Activated CD8-positive, alpha-beta memory T cell treated with anti-CD3 and anti-CD28 coated beads for 48 hours (primary cell): Measurements from ENCODE around the gene RSPH10B.
A peak's percentile ranks its signal among the peaks of the same experiment; 100 is the strongest.
"Not testable (repeated sequence)": the region's sequence is repeated elsewhere in the genome, so short reads cannot be mapped to it uniquely, and the experiment has no call there.

Experiments used
- DNase-seq, 3 experiments: peaks; one replicate each; pipeline ENCODE4 v3.0.0-alpha.2; 2020; ENCODE audit warnings: low read depth in 2 of 3, low spot score in 2 of 3

RSPH10B gene

DNA sequence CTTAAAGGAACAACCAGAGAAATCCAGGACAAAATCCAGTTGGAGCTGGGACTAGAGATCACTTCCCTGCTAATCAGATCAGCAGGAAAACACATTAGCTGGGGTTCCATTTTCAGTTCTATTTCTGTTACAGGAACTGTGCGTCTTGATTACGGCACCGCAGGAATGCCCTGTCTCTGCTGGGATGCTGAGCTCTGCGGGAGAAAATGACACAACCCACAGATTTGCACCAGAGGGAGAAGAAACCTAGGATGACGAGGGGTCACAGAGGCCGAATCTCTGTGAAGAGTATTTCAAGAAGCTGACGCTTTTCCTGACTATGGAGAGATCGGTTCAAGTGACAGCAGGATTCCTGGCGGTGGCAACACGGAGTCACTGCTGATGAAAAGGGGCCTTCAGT is 40.2 kb downstream of the RSPH10B start:
- DNase-seq: not testable (repeated sequence)

DNA sequence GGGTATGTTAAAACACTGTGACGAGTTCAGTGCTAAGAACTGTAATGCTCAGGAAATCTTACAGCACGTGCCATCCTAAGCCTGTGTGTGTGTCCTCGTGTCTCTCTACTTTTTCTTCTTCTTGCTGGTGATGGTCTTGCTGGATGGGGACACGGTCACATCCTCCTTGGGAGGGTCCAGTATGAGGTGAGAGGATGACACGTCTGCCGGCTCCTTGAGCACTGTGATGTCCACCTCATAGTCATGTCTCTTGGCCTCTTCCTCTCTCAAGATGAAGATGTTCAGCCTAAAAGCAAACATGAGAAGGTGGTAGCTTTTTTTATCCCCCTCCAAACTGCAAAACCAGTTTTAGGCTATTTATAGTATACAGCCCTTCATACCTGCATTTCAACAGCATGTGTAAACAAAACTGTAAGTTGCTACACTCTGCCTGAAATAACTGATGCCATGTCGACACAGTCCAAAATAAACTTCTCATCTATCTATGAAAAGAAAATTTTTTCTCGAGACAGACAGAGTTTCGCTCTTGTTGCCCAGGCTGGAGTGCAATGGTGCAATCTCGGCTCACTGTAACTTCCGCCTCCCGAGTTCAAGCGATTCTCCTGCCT is 44.1 kb downstream of the RSPH10B start:
- DNase-seq: not testable (repeated sequence)

DNA sequence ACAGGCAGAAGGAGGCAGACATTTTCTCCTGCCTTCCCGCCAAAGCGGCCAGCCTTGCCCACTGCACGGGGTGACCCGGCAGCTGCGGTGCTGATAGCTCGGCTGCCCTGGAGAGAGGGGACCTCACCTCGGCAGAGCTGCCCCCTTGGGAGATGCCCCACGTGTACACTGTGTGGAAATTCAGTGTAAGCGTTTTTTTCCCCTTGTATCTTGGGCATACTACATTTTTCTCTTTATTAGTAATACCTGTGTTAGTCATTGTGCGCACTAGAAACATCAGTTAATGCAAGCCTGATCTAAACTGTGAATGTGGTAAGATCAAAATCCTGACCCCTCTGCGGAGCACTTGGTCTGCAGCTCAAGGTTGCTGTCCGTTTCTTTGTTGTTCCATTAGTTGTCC is 45.9 kb downstream of the RSPH10B start:
- DNase-seq: not testable (repeated sequence)

DNA sequence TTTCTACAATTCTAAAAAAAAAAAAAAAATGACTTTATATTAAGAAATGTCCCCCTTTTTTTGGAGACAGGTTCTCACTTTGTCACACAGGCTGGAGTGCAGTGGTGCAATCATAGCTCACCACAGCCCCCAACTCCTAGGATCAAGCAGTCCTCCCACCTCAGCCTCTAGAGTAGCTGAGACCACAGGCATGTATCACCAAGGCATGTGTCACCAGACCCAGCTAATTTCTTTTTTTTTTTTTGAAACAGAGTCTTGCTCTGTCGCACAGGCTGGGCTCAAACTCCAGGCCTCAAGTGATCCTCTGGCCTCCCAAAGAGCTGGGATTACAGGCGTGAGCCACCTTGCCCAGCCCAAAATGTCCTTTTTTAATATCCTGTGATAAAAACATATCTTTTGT is 46.3 kb downstream of the RSPH10B start:
- not testable (repeated sequence) for DNase-seq

DNA sequence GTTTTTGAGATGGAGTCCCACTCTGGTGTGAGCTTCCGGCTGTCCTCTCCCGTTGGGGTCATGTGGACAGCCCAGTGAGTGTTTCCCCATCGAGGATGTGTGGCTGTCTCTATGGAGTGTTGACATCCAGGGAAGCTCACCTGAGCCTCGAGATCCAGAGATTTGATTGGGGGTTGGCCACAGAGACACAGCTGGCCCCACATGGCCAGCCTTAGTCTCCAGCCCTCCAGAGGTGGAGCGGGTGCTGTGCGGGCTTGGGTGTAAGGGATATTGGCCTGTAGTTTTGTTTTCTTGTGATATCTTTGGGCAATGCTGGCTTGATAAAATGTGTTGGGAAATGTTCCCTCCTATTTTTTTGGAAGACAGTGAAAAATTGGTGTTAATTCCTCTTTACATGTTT is 54.0 kb downstream of the RSPH10B start:
- DNase-seq: not testable (repeated sequence)

DNA sequence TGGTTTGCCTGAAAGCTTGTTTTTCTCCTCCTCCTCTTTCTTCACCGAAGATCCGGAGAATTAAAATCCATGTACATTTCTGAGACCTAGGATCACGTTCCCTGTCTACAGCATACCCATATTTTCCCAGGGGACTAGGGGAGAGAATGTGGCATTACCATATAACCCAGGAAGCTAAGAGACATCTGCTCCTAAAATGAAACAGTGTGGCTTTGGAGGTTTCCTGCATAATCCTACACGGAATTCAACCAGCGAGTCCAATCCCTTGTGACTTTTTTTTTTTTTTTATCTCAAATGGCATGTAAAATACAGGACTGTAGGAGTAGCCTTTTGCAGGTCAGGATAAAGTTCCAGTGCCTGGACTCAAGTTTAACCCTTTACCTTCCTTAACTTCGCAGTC is 61.7 kb downstream of the RSPH10B start:
- DNase-seq: not testable (repeated sequence)

DNA sequence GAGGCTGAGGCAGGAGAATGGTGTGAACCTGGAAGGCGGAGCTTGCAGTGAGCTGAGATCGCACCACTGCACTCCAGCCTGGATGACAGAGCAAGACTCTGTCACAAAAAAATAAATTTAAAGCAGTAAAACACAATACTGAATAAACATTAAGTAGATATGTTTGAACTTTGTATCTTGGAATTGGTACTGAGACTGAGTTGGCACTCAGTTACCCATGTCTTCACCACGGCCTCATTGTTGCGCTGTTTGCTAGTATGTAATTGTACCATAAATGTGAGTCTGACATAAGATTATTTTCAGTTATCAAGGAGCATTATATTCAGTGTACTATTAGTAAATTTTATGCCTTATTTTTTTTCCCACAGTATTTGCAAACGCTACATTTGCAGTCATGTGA is 65.8 kb downstream of the RSPH10B start:
- DNase-seq: not testable (repeated sequence)

DNA sequence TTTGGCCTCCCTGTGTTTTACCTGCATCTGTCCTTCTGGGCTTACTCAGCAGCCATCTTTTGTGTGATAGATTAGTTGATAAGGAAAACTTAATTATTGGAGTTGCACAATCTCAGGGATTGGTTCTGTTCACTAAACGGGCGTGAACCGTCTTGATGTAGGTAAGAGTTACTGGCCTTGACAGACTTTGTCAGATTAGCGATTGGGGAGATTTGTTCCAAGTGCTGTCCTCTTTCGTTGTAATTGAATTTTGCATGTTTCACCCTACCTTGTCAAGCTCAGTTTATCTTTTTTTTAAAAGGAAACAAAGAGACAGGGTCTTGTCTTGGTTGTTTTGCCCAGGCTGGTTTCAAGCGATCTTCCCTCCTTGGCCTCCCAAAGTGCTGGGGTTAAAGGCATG is 67.5 kb downstream of the RSPH10B start:
- not testable (repeated sequence) for DNase-seq

DNA sequence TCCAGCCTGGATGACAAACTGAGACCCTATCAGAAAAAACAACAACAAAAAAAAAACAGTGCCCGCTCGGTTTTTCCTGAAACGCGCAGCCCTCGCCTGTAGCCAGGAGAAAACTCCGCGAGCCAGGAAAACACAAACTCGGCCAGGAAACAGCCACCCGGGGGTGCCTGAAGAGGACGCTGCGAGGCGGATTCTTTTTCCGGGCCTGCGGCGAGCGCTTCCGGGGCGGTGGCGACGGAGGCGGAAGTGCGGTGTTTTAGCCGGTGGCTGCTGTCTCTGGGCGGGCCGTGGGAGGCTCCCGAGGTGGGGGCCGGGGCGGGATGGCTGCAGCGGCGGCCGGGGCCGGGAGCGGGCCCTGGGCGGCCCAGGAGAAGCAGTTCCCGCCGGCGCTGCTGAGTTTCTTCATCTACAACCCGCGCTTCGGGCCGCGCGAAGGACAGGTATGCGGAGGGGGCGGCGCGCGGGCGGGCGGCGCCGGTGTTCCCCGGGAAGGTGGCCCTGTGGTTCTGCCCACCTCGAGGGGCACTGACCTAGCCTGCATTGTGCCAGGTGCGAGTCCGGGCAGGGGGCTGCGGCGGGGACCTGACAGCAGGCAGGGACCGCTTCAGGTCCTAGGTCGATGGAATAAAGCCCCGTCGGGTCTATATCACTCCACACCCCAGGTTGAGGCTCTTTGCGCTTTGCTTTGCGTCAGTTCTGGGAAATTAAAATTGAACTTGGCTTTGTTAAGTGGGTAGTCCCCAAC is 71.8 kb downstream of the RSPH10B start, which contains the start of gene CCZ1:
CCZ1 (plus strand) TSS at position 254 of the 745 bp plus-strand sequence; CDS start at position 321, 67 bp downstream.
- peak; percentile 25 to 70 (median 44) for DNase-seq

DNA sequence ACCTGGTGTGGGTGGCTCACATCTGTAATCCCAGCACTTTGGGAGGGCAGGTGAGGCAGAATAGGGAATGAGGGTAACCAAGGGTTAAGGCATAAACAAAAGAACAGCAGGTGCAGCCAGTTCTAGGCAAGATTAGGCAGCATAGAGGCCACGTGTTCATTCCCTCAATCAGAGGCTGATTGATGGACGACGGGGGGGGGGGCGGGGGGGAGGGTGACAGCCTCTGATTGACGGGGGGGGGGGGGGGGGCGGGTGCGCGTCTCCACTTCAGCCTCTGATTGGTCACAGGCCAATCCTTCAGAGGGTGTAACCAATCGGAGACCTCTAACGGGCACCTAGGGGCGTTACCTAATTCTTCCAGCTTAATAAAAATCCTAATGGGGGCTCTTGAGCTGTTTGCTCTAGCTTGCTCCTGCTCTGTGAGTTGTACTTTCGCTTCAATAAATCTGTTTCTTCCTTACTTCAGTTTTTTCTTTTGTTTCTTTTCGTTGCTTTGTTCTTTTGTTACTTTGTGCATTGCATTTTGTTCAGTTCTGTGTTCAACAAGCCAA is 73.0 kb downstream of the RSPH10B start:
- not testable (repeated sequence) for DNase-seq

DNA sequence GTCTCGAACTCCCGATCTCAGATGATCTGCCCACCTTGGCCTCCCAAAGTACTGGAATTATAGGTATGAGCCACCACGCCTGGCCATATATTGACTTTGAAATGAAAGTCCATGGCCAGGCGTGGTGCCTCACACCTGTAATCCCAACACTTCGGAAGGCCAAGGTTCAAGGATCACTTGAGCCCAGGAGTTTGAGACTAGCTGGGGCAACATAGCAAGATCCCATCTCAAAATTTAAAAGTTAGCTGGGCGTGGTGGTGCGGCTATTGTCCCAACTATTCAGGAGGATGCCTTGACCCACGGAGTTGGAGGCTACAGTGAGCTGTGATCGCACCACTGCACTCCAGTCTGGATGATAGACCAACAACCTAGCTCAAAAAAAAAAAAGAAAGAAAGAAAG is 78.0 kb downstream of the RSPH10B start:
- no peak for DNase-seq

DNA sequence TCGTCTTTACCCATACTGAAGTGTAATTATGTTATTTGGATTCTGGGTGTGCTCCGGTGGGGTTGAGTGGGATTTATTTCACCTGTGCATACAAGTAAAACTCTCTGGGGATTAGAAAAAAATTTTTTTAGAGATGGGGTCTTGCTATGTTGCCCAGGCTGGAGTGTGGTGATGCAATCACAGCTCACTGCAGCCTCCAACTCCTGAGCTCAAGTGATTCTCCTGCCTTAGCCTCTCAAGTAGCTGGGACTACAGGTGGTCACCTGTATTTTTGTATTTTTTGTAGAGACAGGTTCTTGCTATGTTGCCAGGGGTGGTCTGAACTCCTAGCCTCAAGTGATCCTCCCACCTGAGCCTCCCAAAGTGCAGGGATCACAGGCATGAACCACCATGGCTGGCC is 80.2 kb downstream of the RSPH10B start:
- not testable (repeated sequence) for DNase-seq

DNA sequence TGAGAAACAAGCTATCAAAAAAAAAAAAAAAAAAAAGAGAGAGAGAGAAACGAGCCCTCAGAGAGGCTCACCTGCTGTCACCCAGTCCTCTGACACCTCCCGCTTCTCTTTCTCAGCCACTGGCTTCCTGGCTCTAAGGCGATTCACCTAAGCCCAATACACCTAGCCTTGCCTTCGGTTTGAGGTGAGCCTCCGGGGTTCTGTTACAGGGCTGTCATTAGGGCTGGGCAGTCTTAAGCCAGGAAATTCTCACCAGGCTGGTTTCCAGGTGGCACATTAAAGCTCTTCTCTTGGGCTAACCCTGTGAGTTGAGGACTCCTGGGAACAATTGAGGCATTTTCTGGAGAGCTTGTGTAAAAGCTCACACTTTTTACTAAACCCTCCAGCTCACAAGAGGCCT is 82.5 kb downstream of the RSPH10B start:
- DNase-seq: not testable (repeated sequence)

DNA sequence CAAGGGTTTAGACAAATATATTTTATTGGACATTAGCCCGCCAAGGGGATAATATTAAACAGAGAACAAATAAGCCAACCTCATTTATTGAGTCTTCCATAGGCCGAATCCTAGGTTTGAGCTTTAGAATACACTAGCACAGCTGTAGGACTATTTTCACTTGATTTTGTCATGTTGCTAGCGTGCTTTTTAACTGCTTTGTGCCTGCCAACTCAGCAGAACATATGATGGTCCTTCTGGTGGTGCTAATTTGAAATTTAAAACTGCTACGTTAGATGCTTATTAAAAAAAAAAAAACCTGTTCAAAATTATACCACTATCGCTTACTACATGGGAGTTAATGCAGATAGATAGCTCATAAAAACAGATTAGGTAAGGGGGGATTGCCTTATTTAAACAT is 86.1 kb downstream of the RSPH10B start:
- DNase-seq: not testable (repeated sequence)

DNA sequence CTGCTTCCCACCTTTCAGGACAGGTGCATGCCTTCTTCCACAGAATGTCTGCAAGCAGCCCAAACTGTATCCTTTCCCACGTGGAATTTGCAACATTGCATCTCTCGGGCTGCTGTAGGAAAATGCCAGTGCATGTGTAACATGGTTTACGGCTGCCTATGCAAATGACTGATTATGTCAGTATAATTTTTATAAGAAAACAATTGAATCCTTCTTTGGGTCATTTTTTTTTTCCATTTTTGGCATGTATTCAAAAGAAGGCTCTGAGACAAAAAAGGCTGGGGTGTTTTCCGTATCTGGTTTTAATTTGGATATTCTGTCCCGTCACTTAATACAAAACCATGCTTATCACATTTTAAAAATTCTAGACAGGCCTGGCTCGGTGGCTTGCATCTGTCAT is 90.4 kb downstream of the RSPH10B start:
- DNase-seq: not testable (repeated sequence)

DNA sequence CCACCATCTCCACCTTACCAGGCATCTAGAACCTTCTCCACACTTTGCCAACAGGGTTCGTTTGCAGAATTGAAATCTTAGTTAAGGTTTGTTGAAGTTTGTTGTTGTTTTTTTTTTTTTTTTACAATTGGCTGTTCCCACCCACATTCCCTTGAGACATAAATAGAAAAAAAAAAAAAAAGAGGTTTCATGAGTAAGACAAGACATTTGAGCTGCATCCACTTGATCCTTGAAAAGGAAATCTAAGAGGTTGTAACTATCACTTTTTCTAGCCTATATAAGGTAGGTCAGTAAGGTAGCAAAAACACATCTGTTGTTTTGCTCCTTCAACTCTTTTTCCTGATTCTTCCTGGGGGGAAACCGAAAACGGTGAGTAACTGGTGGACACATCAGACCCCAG is 90.9 kb downstream of the RSPH10B start:
- not testable (repeated sequence) for DNase-seq
